Glutamatergic neuron (in vitro differentiated cells): ENCODE results near the gene NCAPH2. TPM values are rescaled to one million over a fixed set of nuclear protein-coding genes. Genes with fewer than 3 reads are reported as not detected.
"Not testable (repeated sequence)": the region's sequence is repeated elsewhere in the genome, so short reads cannot be mapped to it uniquely, and the experiment has no call there.

Experiments
- DNase-seq: peaks from one replicate; pipeline ENCODE4 v3.0.0; 2022
- H3K27ac Mint-ChIP-seq: one replicate; pipeline ENCODE4 v1.8.0; 2020; ENCODE audit warnings: mild to moderate bottlenecking, mixed read lengths, inconsistent platforms; ENCODE audit not compliant: unreplicated experiment
- H3K27me3 Mint-ChIP-seq: one replicate; pipeline ENCODE4 v1.8.0; 2020; ENCODE audit warnings: mild to moderate bottlenecking, moderate library complexity, mixed read lengths, inconsistent platforms; ENCODE audit not compliant: unreplicated experiment
- H3K36me3 Mint-ChIP-seq: one replicate; pipeline ENCODE4 v1.8.0; 2020; ENCODE audit warnings: mild to moderate bottlenecking, mixed read lengths, inconsistent platforms; ENCODE audit not compliant: unreplicated experiment
- H3K4me1 Mint-ChIP-seq: one replicate; pipeline ENCODE4 v1.8.0; 2020; ENCODE audit warnings: mild to moderate bottlenecking, low read depth, mixed read lengths, inconsistent platforms; ENCODE audit not compliant: unreplicated experiment
- H3K4me3 Mint-ChIP-seq: one replicate; pipeline ENCODE4 v1.8.0; 2020; ENCODE audit warnings: mild to moderate bottlenecking, mixed read lengths, inconsistent platforms; ENCODE audit not compliant: unreplicated experiment
- H3K9me3 Mint-ChIP-seq: one replicate; pipeline ENCODE4 v1.8.0; 2020; ENCODE audit warnings: mild to moderate bottlenecking, moderate library complexity, mixed read lengths, inconsistent platforms; ENCODE audit not compliant: unreplicated experiment
- total RNA-seq: library from RNA; stranded (reverse); fragmentation: NEBNext Ultra II Directional; extraction: Animal tissue kit (Norgen Biotek cat#: 25700); gene quantifications from one replicate; pipeline ENCODE4 v1.2.1, GENCODE V29; 2021; ENCODE audit not compliant: unreplicated experiment
- TF ChIP-seq, protein P1 (sequence below): fragments of 200-600 bp; sonication (generic); IDR thresholded peaks from one replicate; pipeline ENCODE4 v1.5.0; 2021; ENCODE audit not compliant: partially characterized antibody, unreplicated experiment

NCAPH2 gene
- total RNA-seq, 1 donor from 2014 or later, result 52.9 TPM

DNA sequence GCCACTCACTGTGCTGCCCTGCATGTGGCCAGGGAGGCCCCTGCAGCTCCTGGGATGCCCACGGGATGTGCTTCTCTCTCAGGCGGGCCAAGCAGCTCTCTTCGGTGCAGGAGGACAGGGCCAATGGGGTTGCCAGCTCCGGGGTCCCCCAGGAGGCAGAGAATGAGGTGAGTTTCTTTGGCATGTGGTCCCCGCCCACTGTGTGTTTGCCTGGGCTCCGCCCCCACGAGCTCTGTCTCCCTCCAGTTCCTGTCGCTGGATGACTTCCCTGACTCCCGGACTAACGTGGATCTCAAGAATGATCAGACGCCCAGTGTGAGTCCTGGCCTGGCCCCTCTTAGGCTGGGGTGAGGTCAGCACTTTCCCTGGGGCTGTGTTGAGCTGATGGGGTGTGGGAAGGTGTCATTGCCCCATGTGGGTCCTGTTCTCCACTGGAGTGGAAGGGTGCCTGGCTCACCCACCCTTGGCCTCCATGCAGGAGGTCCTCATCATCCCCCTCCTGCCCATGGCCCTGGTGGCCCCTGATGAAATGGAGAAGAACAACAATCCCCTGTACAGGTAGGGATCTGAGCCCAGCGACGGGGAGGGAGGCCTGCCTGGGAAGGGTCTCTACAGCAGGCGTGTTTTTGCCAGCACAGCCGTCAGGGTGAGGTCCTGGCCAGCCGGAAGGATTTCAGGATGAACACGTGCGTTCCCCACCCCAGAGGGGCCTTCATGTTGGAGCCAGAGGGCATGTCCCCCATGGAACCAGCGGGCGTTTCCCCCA lies 9.7 kb downstream of the NCAPH2 start:
- Mint-ChIP-seq H3K27me3 (peaks cover 8% of the 10 kb centered on the region), H3K9me3 (peaks cover 5% of the 10 kb centered on the region), H3K4me3 (no peak overlapping the region), H3K27ac (no peak overlapping the region), H3K4me1 (no peaks in the 10 kb centered on the region), H3K36me3 (no peaks in the 10 kb centered on the region)
- TF ChIP-seq, protein P1, sequence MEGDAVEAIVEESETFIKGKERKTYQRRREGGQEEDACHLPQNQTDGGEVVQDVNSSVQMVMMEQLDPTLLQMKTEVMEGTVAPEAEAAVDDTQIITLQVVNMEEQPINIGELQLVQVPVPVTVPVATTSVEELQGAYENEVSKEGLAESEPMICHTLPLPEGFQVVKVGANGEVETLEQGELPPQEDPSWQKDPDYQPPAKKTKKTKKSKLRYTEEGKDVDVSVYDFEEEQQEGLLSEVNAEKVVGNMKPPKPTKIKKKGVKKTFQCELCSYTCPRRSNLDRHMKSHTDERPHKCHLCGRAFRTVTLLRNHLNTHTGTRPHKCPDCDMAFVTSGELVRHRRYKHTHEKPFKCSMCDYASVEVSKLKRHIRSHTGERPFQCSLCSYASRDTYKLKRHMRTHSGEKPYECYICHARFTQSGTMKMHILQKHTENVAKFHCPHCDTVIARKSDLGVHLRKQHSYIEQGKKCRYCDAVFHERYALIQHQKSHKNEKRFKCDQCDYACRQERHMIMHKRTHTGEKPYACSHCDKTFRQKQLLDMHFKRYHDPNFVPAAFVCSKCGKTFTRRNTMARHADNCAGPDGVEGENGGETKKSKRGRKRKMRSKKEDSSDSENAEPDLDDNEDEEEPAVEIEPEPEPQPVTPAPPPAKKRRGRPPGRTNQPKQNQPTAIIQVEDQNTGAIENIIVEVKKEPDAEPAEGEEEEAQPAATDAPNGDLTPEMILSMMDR, result no peak
- DNase-seq, result no peak

DNA sequence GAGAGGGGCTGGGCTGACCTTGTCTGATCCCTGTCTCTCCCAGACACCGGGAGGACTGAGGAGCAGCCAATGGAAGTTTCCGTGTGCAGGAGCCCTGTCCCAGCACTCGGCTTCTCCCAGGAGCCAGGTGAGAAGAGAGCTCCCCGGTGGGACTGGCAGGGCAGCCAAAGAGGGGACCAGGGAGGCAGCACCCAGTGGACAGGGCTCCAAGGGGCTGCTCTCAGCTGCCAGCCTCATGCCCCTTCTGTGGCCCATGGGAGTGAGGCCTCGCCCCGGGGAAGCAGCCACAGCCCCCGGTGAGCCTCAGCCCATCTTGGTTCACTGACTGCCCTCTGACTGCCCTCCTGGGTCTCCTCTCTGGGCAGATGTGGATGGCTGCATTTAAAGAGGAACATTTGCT lies 10.6 kb downstream of the NCAPH2 start:
- no peak overlapping the region for H3K4me3 Mint-ChIP-seq
- no peak overlapping the region for H3K27ac Mint-ChIP-seq
- no peaks in the 10 kb centered on the region for H3K36me3 Mint-ChIP-seq
- no peak for DNase-seq
- no peaks in the 10 kb centered on the region for H3K4me1 Mint-ChIP-seq
- peaks cover 8% of the 10 kb centered on the region for H3K27me3 Mint-ChIP-seq
- TF ChIP-seq, protein P1, result no peak
- peaks cover 5% of the 10 kb centered on the region for H3K9me3 Mint-ChIP-seq

DNA sequence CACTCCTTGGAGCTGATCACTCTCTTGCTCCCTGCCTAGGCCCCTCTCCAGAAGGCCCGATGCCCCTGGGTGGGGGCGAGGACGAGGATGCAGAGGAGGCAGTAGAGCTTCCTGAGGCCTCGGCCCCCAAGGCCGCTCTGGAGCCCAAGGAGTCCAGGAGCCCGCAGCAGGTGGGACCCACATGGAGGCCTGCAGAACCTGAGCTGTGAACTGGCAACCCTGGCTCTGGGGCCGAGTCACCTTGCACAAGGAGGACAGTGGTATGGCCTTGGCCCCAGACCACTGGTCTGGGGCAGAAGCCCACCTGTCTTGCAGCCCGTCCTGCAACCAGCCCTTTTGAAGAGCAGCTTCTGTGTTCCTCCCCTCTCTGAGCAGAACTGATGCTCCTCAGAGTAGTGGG lies 11.1 kb downstream of the NCAPH2 start:
- no peak for DNase-seq
- peaks cover 6% of the 10 kb centered on the region for H3K27me3 Mint-ChIP-seq
- no peak overlapping the region for H3K4me3 Mint-ChIP-seq
- no peaks in the 10 kb centered on the region for H3K36me3 Mint-ChIP-seq
- H3K27ac Mint-ChIP-seq, result no peak overlapping the region
- no peaks in the 10 kb centered on the region for H3K4me1 Mint-ChIP-seq
- peaks cover 5% of the 10 kb centered on the region for H3K9me3 Mint-ChIP-seq
- TF ChIP-seq, protein P1, result no peak

DNA sequence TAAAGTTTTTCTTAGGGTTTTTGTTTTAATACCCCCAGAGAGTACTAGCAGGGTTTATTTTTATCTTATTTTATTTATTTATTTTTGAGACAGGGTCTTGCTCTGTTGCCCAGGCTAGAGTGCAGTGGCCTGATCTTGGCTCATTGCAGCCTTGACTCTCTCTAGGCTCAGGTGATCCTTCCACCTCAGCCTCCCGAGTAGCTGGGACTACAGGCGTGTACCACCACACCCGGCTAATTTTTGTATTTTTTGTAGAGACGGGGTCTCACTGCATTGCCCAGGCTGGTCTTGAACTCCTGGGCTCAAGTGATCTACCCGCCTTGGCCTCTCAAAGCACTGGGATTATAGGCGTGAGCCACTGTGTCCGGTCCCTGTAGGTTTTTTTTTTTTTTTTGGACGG lies 12.2 kb downstream of the NCAPH2 start:
- peaks cover 10% of the 10 kb centered on the region for H3K27me3 Mint-ChIP-seq
- H3K9me3 Mint-ChIP-seq, H3K4me1 Mint-ChIP-seq, DNase-seq, H3K4me3 Mint-ChIP-seq, H3K36me3 Mint-ChIP-seq, H3K27ac Mint-ChIP-seq: not testable (repeated sequence)

DNA sequence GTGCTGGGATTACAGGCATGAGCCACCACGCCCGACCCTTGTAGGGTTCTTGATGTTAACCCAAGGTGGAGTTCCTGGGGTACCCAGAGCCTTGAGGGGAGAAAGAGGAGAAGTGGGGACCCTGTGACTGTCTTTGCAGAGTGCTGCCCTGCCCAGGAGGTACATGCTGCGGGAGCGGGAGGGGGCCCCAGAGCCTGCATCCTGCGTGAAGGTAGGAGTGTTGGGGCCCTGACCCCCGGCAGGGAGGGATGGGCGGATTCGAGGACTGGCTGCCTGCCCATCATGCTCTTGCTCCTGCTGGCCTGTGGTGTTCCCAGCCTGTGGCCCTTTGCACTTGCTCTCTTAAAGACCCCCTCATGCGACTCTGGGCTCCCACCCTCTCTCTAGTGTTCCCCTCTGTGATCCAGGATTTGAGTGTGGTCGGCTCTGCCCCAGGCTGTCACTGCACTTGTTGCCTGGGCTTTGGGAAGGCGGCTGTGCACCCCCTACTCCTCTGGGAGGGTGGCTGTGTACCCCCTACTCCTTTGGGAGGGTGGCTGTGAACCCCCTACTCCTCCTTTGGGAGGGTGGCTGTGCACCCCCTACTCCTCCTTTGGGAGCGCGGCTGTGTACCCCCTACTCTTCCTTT lies 12.9 kb downstream of the NCAPH2 start:
- no peak for DNase-seq
- peaks cover 5% of the 10 kb centered on the region for H3K9me3 Mint-ChIP-seq
- TF ChIP-seq, protein P1, result no peak
- H3K4me3 Mint-ChIP-seq, result no peak overlapping the region
- H3K4me1 Mint-ChIP-seq, result peaks cover 4% of the 10 kb centered on the region
- peaks cover 8% of the 10 kb centered on the region for H3K27me3 Mint-ChIP-seq
- H3K36me3 Mint-ChIP-seq, result peaks cover 5% of the 10 kb centered on the region
- H3K27ac Mint-ChIP-seq, result no peak overlapping the region
